Measurements from ENCODE around the gene LOXHD1.

The LOXHD1 gene

DNA sequence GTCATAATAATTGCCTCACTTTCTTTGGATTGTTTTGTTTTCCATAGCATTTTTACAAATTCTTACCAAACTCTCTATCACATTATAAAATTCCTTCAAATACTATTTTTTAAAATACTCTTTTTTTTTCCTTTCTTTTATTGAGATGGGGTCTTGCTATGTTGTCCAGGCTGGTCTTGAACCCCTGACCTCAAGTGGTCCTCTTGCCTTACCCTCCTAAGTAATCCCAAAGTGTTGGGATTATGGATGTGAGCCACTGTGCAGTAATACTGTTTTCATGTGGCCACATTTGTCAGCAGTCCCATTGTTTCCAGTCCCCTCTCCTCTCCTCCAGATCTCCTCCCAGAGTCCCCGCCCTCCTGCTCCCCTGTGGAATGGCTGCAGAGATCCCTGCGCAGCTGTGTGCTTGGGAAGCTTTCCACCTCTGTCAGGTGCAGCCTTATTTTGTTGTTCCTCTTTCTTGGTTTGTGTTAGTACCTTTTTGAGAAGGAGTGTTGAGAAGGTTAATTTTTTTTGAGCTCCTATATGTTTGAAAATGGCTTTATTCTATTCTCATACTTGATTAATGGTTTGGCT, 227.3 kb downstream of the LOXHD1 start:
- Histone ChIP-seq H3K4me1 (ENCODE audit: control insufficient read depth in 5 of 5, insufficient read depth in 5 of 5, low read length in 5 of 5) (peaks cover 0 to 18% (median 13%) of the 10 kb centered on the region in 5 donors), H3K9me3 (ENCODE audit: control insufficient read depth in 5 of 5, low read length in 5 of 5) (no peaks in the 10 kb centered on the region), H3K27ac (ENCODE audit: low read depth, low read length) (no peak overlapping the region), H3K9ac (ENCODE audit: low read length in 5 of 5) (no peak overlapping the region), H3K4me3 (ENCODE audit: low read depth in 1 of 5, low read length in 5 of 5) (no peak overlapping the region), H3K27me3 (ENCODE audit: control insufficient read depth in 5 of 5, insufficient read depth in 4 of 5, low read length in 5 of 5) (no peaks in the 10 kb centered on the region), H3K36me3 (ENCODE audit: control insufficient read depth in 5 of 5, insufficient read depth in 5 of 5, low read length in 5 of 5) (no peaks in the 10 kb centered on the region)

DNA sequence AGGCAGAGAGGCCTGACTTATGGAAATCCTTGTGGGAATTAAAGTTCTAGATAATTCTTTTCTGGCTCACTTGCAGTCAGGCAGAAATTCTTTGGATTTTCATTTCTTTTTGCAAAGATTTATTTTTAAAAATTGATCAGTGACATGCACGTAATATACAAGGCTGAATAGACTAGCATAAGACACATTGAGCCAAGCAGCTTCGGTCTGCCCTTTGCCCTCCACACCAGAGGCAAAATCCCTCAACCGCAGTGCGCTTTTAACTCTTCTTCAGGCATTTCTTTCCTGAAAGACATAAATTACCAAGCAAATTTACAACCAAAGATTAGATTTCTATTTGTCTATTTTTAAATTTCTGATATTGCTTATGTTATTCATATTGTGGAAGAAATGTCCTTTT, 227.9 kb downstream of the LOXHD1 start:
- Histone ChIP-seq H3K4me1 (ENCODE audit: control insufficient read depth in 5 of 5, insufficient read depth in 5 of 5, low read length in 5 of 5) (peaks cover 0 to 18% (median 13%) of the 10 kb centered on the region in 5 donors), H3K27me3 (ENCODE audit: control insufficient read depth in 5 of 5, insufficient read depth in 4 of 5, low read length in 5 of 5) (no peaks in the 10 kb centered on the region), H3K9me3 (ENCODE audit: control insufficient read depth in 5 of 5, low read length in 5 of 5) (no peaks in the 10 kb centered on the region), H3K27ac (ENCODE audit: low read depth, low read length) (no peak overlapping the region), H3K36me3 (ENCODE audit: control insufficient read depth in 5 of 5, insufficient read depth in 5 of 5, low read length in 5 of 5) (no peaks in the 10 kb centered on the region), H3K9ac (ENCODE audit: low read length in 5 of 5) (no peak overlapping the region), H3K4me3 (ENCODE audit: low read depth in 1 of 5, low read length in 5 of 5) (no peak overlapping the region)

DNA sequence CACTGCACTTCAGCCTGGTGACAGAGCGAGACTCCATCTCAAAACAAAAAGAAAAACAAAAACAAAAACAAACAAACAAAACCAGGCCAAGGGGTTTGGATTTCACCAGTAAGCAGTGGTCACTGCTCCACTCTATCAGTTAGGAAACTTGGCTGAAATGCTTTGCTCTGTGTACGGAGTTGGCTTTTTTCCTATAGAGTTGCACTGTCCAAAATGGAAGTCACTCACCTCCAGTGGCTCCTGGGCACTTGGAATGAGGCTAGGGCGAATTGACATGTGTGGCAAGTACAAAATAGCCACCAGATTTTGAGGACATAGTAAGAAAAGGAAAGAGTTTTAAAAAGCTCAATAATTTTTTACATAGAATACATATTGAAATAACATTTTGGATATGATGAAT, 228.7 kb downstream of the LOXHD1 start:
- no peaks in the 10 kb centered on the region for H3K36me3 ChIP-seq (ENCODE audit: control insufficient read depth in 5 of 5, insufficient read depth in 5 of 5, low read length in 5 of 5)
- H3K9ac ChIP-seq (ENCODE audit: low read length in 5 of 5) = no peak overlapping the region
- no peak overlapping the region for H3K27ac ChIP-seq (ENCODE audit: low read depth, low read length)
- no peaks in the 10 kb centered on the region for H3K27me3 ChIP-seq (ENCODE audit: control insufficient read depth in 5 of 5, insufficient read depth in 4 of 5, low read length in 5 of 5)
- no peak overlapping the region for H3K4me3 ChIP-seq (ENCODE audit: low read depth in 1 of 5, low read length in 5 of 5)
- no peaks in the 10 kb centered on the region for H3K9me3 ChIP-seq (ENCODE audit: control insufficient read depth in 5 of 5, low read length in 5 of 5)
- H3K4me1 ChIP-seq (ENCODE audit: control insufficient read depth in 5 of 5, insufficient read depth in 5 of 5, low read length in 5 of 5) = peaks cover 0 to 18% (median 13%) of the 10 kb centered on the region in 5 donors

DNA sequence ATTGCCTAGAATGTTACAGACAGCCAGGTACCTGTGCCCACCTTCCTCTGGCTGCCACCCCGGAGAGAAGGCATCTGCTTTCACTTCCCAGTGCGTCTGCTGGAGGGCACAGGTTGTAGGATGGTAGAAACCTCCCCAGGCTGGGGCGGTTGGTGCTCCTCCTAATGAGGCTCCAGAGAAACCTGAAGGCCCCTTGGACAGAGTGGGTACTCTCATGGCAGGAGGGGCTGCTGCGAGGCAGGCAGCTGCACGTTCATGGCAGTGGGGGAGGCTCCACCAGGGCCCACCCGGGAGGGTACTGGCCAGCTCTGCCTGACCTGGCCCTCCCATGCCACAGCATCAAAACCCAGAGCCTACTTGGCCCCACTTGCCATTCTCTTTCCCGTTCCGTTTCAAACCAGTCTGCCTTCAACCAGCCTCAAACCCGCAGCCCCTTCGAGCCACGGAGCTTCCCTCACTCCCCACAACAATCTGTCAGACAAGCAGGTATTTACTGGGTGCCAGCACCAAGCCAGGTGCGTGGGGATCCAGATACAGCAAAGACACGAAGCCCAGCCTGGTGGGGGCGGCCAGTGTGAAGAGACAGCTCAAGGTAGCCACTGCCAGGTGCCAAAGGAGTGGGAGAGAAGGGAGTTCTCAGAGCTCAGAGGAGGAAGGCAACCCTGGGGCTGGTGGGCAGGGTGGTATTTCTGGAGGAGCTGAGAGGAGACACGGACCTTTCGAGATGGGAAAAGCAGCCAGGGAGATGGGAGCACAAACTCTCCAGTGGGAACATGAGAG, 229.6 kb downstream of the LOXHD1 start:
- Histone ChIP-seq H3K4me1 (ENCODE audit: control insufficient read depth in 5 of 5, insufficient read depth in 5 of 5, low read length in 5 of 5) (peaks cover 0 to 27% (median 14%) of the 10 kb centered on the region in 5 donors), H3K9ac (ENCODE audit: low read length in 5 of 5) (no peak overlapping the region), H3K9me3 (ENCODE audit: control insufficient read depth in 5 of 5, low read length in 5 of 5) (no peaks in the 10 kb centered on the region), H3K4me3 (ENCODE audit: low read depth in 1 of 5, low read length in 5 of 5) (no peak overlapping the region), H3K27ac (ENCODE audit: low read depth, low read length) (no peak overlapping the region), H3K36me3 (ENCODE audit: control insufficient read depth in 5 of 5, insufficient read depth in 5 of 5, low read length in 5 of 5) (no peaks in the 10 kb centered on the region), H3K27me3 (ENCODE audit: control insufficient read depth in 5 of 5, insufficient read depth in 4 of 5, low read length in 5 of 5) (no peaks in the 10 kb centered on the region)
